GM12875 (cell line): ENCODE results near the gene TTC29.

Source experiments
- H3K4me3 ChIP-seq: one replicate; pipeline ENCODE4 v1.5.1; 2011; ENCODE audit warnings: low read depth, low read length, control low read depth
- TF ChIP-seq, protein P1 (sequence below): IDR thresholded peaks from 2 replicates; pipeline ENCODE4 v1.5.1; 2011; ENCODE audit warnings: low read depth, mild to moderate bottlenecking, control low read depth, inconsistent platforms, low read length, moderate library complexity, borderline replicate concordance; ENCODE audit not compliant: insufficient read depth

The TTC29 gene

DNA sequence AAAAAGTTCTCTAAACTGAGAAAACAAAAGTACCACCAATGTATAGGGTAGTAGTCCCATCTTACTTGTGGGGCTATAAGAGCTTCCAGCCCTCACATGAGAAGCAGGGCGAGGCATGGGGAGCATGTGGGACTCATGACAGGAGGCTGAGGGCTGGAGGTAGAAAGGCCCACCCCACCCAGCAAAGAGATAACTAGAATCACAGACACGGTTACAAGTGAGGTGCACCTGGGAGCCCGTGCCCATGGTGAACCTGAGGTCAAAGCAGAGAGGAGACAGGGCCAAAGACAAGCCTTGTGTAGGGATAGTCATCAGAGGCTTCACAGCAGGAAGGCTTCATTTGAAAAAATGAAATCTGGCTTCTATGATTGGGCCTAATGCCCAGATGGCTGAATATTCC lies 55.4 kb downstream of the TTC29 start:
- no peak overlapping the region for H3K4me3 ChIP-seq
- TF ChIP-seq, protein P1, sequence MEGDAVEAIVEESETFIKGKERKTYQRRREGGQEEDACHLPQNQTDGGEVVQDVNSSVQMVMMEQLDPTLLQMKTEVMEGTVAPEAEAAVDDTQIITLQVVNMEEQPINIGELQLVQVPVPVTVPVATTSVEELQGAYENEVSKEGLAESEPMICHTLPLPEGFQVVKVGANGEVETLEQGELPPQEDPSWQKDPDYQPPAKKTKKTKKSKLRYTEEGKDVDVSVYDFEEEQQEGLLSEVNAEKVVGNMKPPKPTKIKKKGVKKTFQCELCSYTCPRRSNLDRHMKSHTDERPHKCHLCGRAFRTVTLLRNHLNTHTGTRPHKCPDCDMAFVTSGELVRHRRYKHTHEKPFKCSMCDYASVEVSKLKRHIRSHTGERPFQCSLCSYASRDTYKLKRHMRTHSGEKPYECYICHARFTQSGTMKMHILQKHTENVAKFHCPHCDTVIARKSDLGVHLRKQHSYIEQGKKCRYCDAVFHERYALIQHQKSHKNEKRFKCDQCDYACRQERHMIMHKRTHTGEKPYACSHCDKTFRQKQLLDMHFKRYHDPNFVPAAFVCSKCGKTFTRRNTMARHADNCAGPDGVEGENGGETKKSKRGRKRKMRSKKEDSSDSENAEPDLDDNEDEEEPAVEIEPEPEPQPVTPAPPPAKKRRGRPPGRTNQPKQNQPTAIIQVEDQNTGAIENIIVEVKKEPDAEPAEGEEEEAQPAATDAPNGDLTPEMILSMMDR, result no peak

DNA sequence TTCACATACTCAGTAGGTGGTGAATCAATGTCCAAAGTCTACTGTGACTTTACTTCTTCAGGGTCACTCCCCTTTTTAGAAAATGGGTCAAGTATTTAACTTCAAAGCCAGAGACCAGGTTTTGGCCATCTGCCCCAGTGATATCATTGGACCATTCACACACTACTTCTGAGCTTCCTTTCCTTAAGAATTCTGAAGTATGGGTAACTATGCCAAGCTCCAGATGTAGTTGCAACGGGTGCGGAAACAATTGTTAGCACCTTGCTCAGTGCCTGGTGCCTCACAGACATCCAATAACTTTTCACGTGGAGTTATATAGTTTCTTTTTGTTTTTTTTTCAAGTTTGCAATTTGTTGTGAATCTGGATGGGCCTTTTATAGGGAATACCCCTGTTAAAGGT lies 62.6 kb downstream of the TTC29 start:
- H3K4me3 ChIP-seq, result no peak overlapping the region

DNA sequence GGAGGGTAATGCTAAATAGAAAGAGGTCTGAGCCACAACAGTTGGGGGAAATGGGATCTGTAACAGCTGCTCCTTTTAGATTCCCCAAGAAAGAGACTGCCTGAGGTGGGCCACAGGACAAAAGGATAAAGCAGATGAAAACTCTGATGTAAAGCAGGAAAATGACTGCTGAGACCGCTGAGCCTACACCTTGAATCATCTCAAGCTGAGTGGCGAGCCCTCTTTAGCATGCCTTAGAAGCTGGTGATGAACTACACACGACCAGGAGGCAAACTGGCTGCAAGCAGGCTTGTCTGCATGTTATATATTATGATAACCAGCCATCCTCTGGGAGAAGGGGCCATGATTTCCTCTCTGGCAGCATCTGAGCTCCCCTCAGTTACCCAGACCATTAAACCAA lies 88.4 kb downstream of the TTC29 start:
- TF ChIP-seq, protein P1, result no peak
- no peak overlapping the region for H3K4me3 ChIP-seq

More for the DNA sequence above, 62.6 kb downstream of the TTC29 start:
- TF ChIP-seq, protein P1, result no peak

DNA sequence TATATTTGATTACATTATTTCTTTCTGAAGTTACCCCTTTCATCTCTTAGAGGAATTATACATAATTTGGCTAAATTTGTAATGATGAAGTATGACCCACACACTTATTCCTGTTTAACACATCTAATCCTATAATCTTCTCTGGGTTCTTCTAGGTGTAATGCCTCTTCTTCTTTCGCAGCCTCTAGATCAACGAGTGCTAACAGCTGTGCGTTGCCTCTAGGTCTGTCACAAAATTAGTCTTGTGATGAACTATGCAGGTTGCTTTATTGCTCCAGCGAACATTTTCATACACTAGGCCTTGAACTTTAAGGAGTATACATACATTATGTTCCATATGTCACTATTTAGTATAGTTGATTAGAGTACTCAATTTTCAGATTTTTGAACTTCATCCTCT lies 89.9 kb downstream of the TTC29 start:
- TF ChIP-seq, protein P1, result no peak
- no peak overlapping the region for H3K4me3 ChIP-seq

DNA sequence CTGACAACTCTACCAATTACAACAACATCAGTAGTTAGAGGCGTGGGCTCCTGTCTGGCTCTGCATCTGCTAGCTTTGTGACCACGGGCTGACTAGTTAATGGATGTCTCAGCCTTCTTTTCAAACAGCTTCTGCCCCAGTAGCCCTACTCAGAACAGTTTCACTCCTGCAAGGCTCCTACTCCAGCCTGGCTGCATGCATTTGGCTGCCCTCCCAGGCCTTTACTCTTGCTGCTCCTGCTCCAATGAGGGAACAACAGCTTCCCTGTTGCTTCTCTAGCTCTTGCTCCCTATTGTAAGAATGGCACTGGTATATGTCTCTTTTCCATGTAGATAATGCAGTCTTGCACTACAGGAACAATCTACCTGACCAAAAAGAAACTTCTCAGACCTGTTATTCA lies 93.3 kb downstream of the TTC29 start:
- no peak overlapping the region for H3K4me3 ChIP-seq

DNA sequence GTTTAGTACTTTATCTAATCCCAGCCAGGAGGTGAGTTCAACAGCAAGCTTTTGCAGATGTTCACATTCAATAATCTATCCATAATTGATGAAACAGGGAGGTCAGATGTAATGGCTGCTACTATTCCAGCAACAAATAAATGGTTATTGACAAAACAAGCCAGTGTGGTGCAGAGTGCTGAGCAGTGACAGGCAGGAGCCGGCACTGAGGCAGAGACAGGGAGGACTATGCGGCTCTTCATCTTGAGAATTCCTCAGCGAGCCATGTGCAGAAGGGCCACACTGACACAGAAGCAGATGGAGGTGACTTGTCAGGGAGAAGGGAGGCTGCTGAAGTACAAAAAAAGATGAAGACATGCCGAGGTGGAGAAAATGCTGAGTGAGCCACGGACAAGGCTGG lies 98.3 kb downstream of the TTC29 start:
- no peak overlapping the region for H3K4me3 ChIP-seq
- TF ChIP-seq, protein P1, result no peak

More for the DNA sequence above, 93.3 kb downstream of the TTC29 start:
- TF ChIP-seq, protein P1, result no peak

DNA sequence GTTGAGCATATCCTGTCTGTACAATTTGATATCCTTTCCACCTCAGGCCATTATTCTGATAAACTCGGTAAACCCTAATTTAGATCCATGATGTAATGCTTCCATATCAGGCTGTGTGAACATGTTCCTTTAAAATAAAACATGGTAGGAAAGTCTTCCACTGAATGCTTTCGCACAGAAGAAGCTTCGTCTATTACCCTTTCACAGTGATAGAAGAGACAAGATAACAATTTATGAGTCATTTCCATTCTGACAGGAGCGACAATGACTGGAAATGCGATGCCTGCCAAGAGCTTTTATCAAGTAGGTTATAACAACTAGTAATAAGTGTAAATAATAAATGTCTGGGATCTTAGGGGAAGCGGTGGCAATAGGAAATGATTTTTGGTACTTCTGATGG lies 98.8 kb downstream of the TTC29 start:
- TF ChIP-seq, protein P1, result no peak
- H3K4me3 ChIP-seq, result no peak overlapping the region
